Measurements from ENCODE around the gene CGREF1. TPM values are rescaled to one million over a fixed set of nuclear protein-coding genes. Genes with fewer than 3 reads are reported as not detected.
"Not testable (repeated sequence)": the region's sequence is repeated elsewhere in the genome, so short reads cannot be mapped to it uniquely, and the experiment has no call there.

The CGREF1 gene
- total and polyA plus RNA-seq, 11 donors = 0.24 to 2.7 (median 0.92) TPM; not detected in 1

DNA sequence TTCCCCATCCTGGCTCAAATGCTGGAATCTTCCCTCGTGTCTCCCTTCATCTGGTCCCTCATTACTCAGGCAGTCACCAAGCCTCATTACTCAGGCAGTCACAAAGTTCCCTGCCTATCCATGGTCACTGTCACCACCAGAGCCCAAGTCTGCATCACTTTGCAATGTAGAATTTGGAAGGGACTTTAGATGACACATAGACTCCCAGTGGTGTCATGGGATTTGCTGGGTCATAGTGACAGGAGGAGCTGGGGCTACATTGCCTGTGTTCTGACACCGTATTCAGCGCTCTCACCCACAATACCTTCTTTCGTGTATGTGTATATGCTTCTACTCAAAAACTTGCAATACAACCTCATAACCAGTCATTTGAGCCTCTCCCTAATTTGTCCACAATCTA is 42.6 kb downstream of the CGREF1 start:
- 79 to 86% (median 83%) methylated on average over 4 of the region's 4 CpGs for WGBS, 4 donors
- no peak for DNase-seq
- Histone ChIP-seq H3K27ac (peak overlapping the region in 3 of 12 donors; percentile 93 to 97 (median 96)), H3K36me3 (no peaks in the 10 kb centered on the region), H3K9me3 (no peaks in the 10 kb centered on the region), H3K4me3 (no peak overlapping the region), H3K4me1 (peaks cover 0 to 75% (median 36%) of the 10 kb centered on the region in 12 donors), H3K27me3 (no peaks in the 10 kb centered on the region)
- TF ChIP-seq, protein P1, sequence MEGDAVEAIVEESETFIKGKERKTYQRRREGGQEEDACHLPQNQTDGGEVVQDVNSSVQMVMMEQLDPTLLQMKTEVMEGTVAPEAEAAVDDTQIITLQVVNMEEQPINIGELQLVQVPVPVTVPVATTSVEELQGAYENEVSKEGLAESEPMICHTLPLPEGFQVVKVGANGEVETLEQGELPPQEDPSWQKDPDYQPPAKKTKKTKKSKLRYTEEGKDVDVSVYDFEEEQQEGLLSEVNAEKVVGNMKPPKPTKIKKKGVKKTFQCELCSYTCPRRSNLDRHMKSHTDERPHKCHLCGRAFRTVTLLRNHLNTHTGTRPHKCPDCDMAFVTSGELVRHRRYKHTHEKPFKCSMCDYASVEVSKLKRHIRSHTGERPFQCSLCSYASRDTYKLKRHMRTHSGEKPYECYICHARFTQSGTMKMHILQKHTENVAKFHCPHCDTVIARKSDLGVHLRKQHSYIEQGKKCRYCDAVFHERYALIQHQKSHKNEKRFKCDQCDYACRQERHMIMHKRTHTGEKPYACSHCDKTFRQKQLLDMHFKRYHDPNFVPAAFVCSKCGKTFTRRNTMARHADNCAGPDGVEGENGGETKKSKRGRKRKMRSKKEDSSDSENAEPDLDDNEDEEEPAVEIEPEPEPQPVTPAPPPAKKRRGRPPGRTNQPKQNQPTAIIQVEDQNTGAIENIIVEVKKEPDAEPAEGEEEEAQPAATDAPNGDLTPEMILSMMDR (IDR thresholded peaks at IDR 0.05) = no peak
- no peak for TF ChIP-seq POLR2A (IDR thresholded peaks at IDR 0.05)
- intact Hi-C loops (cut with DNase I) = no loop called here
- no peak for ATAC-seq

DNA sequence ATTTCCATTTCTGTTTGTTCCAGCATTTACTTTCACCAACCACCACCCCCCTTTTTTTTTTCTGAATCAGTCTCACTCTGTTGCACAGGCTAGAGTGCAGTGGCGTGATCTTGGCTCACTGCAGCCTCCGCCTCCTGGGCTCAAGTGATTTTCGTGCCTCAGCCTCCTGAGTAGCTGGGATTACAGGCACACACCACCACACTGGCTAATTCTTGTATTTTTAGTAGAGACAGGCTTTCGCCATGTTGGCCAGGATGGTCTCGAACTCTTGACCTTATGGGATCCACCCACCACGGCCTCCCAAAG is 43.4 kb downstream of the CGREF1 start:
- intact Hi-C loops (cut with DNase I); DNase-seq; H3K27me3 ChIP-seq; H3K9me3 ChIP-seq; ATAC-seq; H3K36me3 ChIP-seq; H3K4me3 ChIP-seq: not testable (repeated sequence)
- Histone ChIP-seq H3K4me1 (peaks cover 0 to 75% (median 36%) of the 10 kb centered on the region in 12 donors), H3K27ac (peak overlapping the region in 8 of 12 donors; percentile 41 to 99 (median 96))
- WGBS, 4 donors = 81 to 86% (median 82%) methylated on average over 6 of the region's 6 CpGs

DNA sequence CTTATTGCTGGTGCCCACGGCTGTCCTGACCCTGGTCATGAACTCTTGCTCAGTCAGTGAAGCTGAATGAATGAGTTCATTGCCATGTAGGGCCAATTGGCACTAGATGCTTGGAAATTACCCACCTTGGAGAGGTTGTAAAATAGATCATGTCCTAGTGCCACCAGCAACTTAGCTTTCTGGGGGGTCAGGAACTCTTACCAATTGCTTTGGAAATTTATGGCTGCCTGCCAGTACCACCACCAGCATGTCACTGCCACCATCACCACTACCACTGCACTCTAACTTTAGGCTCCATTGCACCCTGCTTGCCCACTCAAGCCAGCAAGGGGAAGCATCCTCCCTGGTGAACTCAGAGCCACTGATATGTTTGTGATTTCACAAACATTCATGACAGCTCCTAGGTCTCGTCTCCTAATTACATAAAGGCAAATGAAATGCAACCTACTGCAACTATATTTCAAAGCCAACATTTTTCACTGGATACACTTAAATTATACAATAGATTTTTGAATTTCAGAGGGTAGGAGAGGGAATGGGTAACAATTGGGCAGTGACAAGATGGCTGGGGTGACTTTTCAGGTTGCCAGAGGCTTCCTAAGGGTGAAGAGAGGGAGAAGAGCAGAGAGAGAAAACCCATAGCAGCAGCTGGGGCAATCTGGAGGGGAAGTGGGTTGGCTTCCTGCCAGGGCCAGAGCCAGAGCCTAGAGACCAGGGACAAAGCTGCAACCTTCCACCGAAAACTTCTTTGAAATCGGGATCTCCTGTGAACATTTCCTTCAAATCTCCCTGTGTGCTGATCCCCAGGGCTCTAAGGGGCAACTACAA is 44.0 kb downstream of the CGREF1 start:
- peaks cover 0 to 5% (median under 1%) of the 10 kb centered on the region in 9 donors for H3K36me3 ChIP-seq
- peaks cover 1 to 75% (median 39%) of the 10 kb centered on the region in 12 donors for H3K4me1 ChIP-seq
- H3K4me3 ChIP-seq = no peak overlapping the region
- no peaks in the 10 kb centered on the region for H3K27me3 ChIP-seq
- no peak for TF ChIP-seq POLR2A (IDR thresholded peaks at IDR 0.05)
- TF ChIP-seq, protein P1 (IDR thresholded peaks at IDR 0.05) = no peak
- DNase-seq (peak in 4 of 5 donors; percentile 60 to 87 (median 71)), ATAC-seq (no peak)
- peak overlapping the region in 9 of 12 donors; percentile 41 to 99 (median 96) for H3K27ac ChIP-seq
- intact Hi-C loops (cut with DNase I) = loop anchor here in 2 of 10 donors (5.0 kb wide), 2 partner anchors 38 to 43 kb away; partner anchors contain the start of gene TMEM214 (in 1 of the 2)
- no peaks in the 10 kb centered on the region for H3K9me3 ChIP-seq
- WGBS, 4 donors = 60 to 70% (median 63%) methylated on average over 4 of the region's 4 CpGs

DNA sequence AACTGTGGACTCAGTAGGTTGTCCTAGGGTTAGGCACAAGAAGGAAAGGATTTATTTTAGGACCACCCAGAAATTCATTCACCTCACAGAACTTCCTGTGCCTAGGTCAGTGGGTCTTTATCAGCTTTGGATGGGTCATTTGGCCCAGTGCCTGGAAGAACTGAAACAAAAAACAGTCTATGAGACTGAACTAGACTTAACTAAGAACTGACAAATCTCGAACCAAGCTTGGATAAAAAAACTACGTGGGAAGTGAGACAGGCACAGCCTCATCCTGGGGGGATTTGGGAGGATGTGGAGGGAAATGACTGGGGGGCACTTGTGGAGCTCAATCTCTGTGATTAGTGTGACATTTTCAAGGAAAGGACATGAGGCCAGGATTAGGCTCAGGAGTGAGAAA is 45.1 kb downstream of the CGREF1 start:
- no peak overlapping the region for H3K4me3 ChIP-seq
- ATAC-seq = no peak
- H3K9me3 ChIP-seq = no peaks in the 10 kb centered on the region
- intact Hi-C loops (cut with DNase I) = loop anchor here in 2 of 10 donors (2.0 to 5.0 kb wide), 3 partner anchors 23 to 41 kb away; partner anchors contain the start of genes AGBL5 (in 1 of the 2) and TMEM214 (in 1 of the 2)
- H3K4me1 ChIP-seq = peaks cover 3 to 82% (median 47%) of the 10 kb centered on the region in 12 donors
- no peak for TF ChIP-seq POLR2A (IDR thresholded peaks at IDR 0.05)
- H3K27me3 ChIP-seq = no peaks in the 10 kb centered on the region
- H3K36me3 ChIP-seq = peaks cover 0 to 16% (median 9%) of the 10 kb centered on the region in 9 donors
- peak overlapping the region in 11 of 12 donors; percentile 30 to 99 (median 95) for H3K27ac ChIP-seq
- DNase-seq = no peak
- 26 to 50% (median 35%) methylated on average over 2 of the region's 2 CpGs for WGBS, 4 donors

DNA sequence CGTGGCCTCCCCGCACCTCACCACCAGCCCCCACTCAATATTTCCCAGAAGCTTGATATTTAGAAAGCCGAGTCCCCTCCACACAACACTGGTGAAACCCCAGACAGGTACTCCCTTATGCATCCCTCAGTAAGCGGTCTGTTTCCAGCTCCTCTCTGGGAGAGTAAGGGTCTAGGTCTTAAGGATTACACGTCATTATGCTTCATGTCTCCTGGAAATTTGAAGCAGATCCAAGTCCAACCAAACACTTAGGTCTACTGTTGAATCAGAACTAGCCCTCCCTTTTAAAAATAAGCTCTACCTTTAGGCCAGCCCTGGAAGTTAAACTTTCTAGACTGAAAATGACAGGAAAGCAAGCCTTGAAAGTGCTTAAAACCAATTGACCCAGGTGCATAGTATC is 46.0 kb downstream of the CGREF1 start:
- H3K27ac ChIP-seq = peak overlapping the region; percentile 62 to 99 (median 96)
- H3K4me3 ChIP-seq = peak overlapping the region in 2 of 12 donors; percentile 70 to 91
- H3K9me3 ChIP-seq = no peaks in the 10 kb centered on the region
- intact Hi-C loops (cut with DNase I) = loop anchor here in 2 of 10 donors (2.0 to 5.0 kb wide), 3 partner anchors 22 to 41 kb away; partner anchors contain the start of genes AGBL5 (in 1 of the 2) and TMEM214 (in 1 of the 2)
- H3K4me1 ChIP-seq = peaks cover 3 to 84% (median 52%) of the 10 kb centered on the region in 12 donors
- DNase-seq (no peak), ATAC-seq (no peak)
- peaks cover 0 to 25% (median 17%) of the 10 kb centered on the region in 9 donors for H3K36me3 ChIP-seq
- TF ChIP-seq POLR2A (IDR thresholded peaks at IDR 0.05) = no peak
- TF ChIP-seq, protein P1 (IDR thresholded peaks at IDR 0.05) = no peak
- WGBS, 4 donors = 59 to 67% (median 64%) methylated on average over 5 of the region's 5 CpGs
- no peaks in the 10 kb centered on the region for H3K27me3 ChIP-seq

All from heart left ventricle (tissue), 16 donors.